Left lung (tissue), 10 donors: ENCODE measurements around the gene COX19. TPM values are rescaled to one million over a fixed set of nuclear protein-coding genes. Genes with fewer than 3 reads are reported as not detected.

ENCODE experiments used
- ATAC-seq: fragments of 200-7000 bp; cut with Tn5 transposase; one replicate; pipeline ENCODE4 v1.9.1; 2020; ENCODE audit warnings: moderate library complexity
- DNase-seq, 4 donors: peaks; one replicate each; pipeline ENCODE4 v3.0.0-alpha.2; 2013 to 2020
- H3K27ac ChIP-seq, 2 donors: fragments of 200-600 bp; sonication (generic) in 1 of 2; one replicate each; pipeline versions ENCODE4 v1.5.0 to v1.8.0; 2020 to 2021
- H3K27me3 ChIP-seq, 2 donors: fragments of 200-600 bp; sonication (generic) in 1 of 2; one replicate each; pipeline versions ENCODE4 v1.5.0 to v1.8.0; 2020 to 2021
- H3K36me3 ChIP-seq, 2 donors: fragments of 200-600 bp; sonication (generic) in 1 of 2; one replicate each; pipeline versions ENCODE4 v1.5.0 to v1.8.0; 2020 to 2021
- H3K4me1 ChIP-seq, 2 donors: fragments of 200-600 bp; one replicate each; pipeline ENCODE4 v1.8.0; 2021
- H3K4me3 ChIP-seq, 2 donors: fragments of 200-600 bp; sonication (generic) in 1 of 2; one replicate each; pipeline versions ENCODE4 v1.5.0 to v1.8.0; 2020 to 2021; ENCODE audit warnings: mild to moderate bottlenecking in 1 of 2
- H3K9me3 ChIP-seq, 2 donors: fragments of 200-600 bp; sonication (generic) in 1 of 2; one replicate each; pipeline versions ENCODE4 v1.5.0 to v1.8.0; 2020 to 2021
- CTCF ChIP-seq, 2 donors: fragments of 200-600 bp; sonication (generic) in 1 of 2; IDR thresholded peaks; one replicate each; pipeline versions ENCODE4 v1.5.0 to v1.8.0; 2021; ENCODE audit warnings: antibody characterized with exemption in 2 of 2
- intact Hi-C, 2 donors: fragments of 100-400 bp; cut with DNase I; formaldehyde crosslinking; loops; one replicate each; pipeline versions ENCODE4 v1.11.2 to v1.14.2; 2022
- polyA plus RNA-seq, 6 donors: library from polyadenylated mRNA; unstranded; fragments of 120-200 nt; gene quantifications; one replicate each; pipeline ENCODE4 v1.2.1, GENCODE V29; 2013; ENCODE audit not compliant: insufficient read length in 6 of 6
- total RNA-seq, 2 donors: library from RNA; stranded (reverse); fragmentation: NEBNext Ultra II Directional; extraction: Animal tissue kit (Norgen Biotek cat#: 25700); gene quantifications; one replicate each; pipeline ENCODE4 v1.2.1, GENCODE V29; 2021
- donor health status: DM: no; HTN: yes; CAD: no.
- donor health status: DM: no; HTN: no; CAD: no.

COX19 gene
- total and polyA plus RNA-seq, 8 donors: 9.1 to 18.1 (median 16.4) TPM

GRCh38 chr7:966291-967069, 8.9 kb downstream of the COX19 start:
- no peak for TF ChIP-seq CTCF (IDR thresholded peaks at IDR 0.05)
- Histone ChIP-seq H3K27me3 (peaks cover 0 to 17% of the 10 kb centered on the region in 2 donors), H3K4me1 (peaks cover 6 to 53% of the 10 kb centered on the region in 2 donors), H3K27ac (no peak overlapping the region), H3K36me3 (peaks cover 0 to 53% of the 10 kb centered on the region in 2 donors), H3K4me3 (no peak overlapping the region), H3K9me3 (no peaks in the 10 kb centered on the region)
- intact Hi-C loops: no loop called here
- DNase-seq (peak in 1 of 4 donors; percentile 61), ATAC-seq (no peak)

DNA sequence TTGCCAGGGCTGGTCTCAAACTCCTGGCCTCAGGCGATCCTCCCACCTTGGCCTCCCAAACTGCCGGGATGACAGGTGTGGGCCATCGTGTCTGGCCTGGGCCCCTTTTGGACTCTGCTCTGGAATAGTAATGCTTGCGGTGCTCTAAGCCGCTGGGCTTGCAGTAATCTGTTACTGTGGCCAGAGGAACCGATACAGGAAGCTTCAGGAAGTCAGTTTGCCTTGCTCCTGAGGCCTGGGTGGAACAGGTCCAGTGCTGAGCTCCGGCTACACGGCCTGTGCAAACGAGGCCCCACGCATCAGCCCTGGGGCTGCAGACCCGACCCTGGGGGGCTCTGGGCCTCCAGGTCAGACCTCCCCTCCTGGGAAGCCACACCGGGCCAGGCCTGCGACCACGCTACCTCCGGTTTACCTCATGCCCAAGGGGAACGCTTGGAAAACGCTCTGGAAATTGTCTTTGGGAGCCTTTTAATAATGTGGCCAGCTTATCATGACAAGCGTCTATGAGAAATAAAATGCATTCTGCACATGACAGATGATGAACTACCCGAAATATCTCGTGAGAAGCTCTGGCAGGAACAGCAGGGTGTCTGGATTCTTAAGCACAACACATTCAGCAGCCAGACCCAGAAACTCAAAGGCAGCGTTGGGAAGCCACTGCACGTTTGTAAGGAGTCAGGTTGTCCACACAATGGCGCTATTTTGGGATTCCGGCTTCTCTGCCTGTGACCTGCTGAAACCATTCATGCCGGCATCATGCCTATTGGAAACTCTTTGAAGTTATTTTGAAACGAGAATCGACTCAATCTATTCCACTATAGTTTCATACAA, 10.7 kb downstream of the COX19 start:
- intact Hi-C loops: no loop called here
- DNase-seq (peak in 1 of 4 donors; percentile 75), ATAC-seq (peak; percentile 34)
- Histone ChIP-seq H3K9me3 (no peaks in the 10 kb centered on the region), H3K27me3 (peaks cover 0 to 24% of the 10 kb centered on the region in 2 donors), H3K4me1 (peaks cover 6 to 53% of the 10 kb centered on the region in 2 donors), H3K4me3 (no peak overlapping the region), H3K27ac (peak overlapping the region; percentile 1 to 23), H3K36me3 (peaks cover 0 to 34% of the 10 kb centered on the region in 2 donors)
- TF ChIP-seq CTCF (IDR thresholded peaks at IDR 0.05): no peak

DNA sequence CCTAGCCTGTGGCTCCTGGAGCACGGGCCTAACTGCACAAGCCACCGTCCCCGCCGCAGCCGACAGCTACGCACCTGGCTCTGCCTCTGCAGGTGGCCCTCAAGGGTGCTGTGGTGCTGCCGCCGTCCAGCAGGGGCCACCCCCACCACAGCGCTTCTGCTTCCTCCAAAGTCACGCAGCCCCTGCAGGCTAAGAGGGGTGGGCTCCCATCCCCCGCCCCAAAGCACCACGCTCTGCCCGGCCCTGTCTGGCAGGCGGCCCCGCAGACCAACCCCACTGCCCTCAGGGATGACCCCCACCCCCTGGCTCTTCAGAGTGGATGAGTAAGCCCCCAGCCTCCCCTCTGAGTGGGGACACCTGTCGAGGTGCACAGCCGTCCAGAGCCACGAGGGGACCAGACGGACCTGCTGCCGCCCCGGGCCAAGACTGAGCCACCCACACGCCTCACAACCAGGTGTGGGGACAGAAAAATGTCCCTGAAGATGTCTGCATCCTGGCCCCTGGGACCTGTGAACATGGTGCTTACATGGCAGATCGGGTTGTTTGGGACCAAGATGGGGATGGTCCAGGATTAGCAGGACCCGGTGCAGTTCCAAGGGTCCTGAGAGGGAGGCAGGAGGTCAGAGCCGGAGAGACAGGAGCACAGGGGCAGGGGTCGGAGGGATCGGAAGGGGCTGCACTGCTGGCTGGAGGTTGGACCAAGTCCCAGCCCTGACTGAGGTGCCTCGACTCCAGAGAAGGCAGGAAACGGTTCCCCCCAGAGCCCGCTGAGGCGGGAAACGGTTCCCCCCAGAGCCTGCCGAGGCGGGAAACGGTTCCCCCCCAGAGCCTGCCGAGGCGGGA, 11.9 kb downstream of the COX19 start:
- DNase-seq: peak in 1 of 4 donors; percentile 73
- no peak for TF ChIP-seq CTCF (IDR thresholded peaks at IDR 0.05)
- Histone ChIP-seq H3K4me1 (peaks cover 6 to 46% of the 10 kb centered on the region in 2 donors), H3K36me3 (peaks cover 0 to 22% of the 10 kb centered on the region in 2 donors), H3K27me3 (peaks cover 0 to 28% of the 10 kb centered on the region in 2 donors), H3K9me3 (no peaks in the 10 kb centered on the region), H3K4me3 (no peak overlapping the region), H3K27ac (no peak overlapping the region)
- no peak for ATAC-seq
- intact Hi-C loops: no loop called here

DNA sequence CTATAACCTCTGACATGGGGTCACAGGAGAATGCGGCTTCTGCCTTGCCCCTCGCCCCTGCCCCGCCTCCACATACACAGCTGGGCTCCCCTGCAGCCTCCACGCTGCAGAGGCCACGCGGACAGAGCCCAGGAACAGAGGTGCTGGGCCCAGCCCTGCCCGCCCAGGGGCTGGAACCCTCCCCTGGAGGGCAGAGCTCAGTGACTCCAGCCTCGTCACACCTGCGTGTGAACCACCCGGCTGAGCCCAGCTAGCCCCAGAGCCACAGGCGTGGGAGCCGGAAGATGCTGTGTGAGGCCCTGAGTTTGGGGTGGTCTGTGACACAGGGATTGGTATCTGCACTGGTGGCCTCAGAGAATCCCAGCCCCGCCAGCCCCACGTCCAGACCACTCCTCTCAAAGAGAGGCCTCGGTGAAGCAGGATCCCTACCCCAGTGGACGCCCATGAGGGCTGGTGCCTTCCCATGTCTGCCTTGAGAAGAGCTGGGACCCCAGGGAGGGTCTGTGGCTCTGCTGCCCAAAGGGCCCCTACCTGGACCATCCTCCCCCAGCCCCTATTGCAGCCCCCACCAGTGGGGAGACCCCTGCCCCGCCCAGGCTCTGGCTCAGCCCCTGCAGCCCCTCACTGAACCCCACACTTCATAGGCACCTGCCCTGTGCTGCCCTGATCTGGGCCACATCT, 12.8 kb downstream of the COX19 start:
- peaks cover 6 to 51% of the 10 kb centered on the region in 2 donors for H3K4me1 ChIP-seq
- no peak for TF ChIP-seq CTCF (IDR thresholded peaks at IDR 0.05)
- peaks cover 0 to 13% of the 10 kb centered on the region in 2 donors for H3K36me3 ChIP-seq
- no peak overlapping the region for H3K27ac ChIP-seq
- no peak for ATAC-seq
- H3K9me3 ChIP-seq: no peaks in the 10 kb centered on the region
- peaks cover 0 to 37% of the 10 kb centered on the region in 2 donors for H3K27me3 ChIP-seq
- intact Hi-C loops: no loop called here
- DNase-seq: peak in 1 of 4 donors; percentile 55
- no peak overlapping the region for H3K4me3 ChIP-seq
